Heart left ventricle (tissue), 13 donors: ENCODE measurements around the gene HLA-DOA.

Source experiments
- CTCF ChIP-seq, 12 donors: fragments of 200-600 bp; sonication (generic) in 4 of 12; IDR thresholded peaks; one replicate each; pipeline versions ENCODE4 v1.5.0 to v1.8.0; 2018 to 2022; ENCODE audit warnings: antibody characterized with exemption in 12 of 12, mild to moderate bottlenecking in 5 of 12
- POLR2A ChIP-seq, 2 donors: fragments of 450-650 bp; IDR thresholded peaks; one replicate each; pipeline ENCODE4 v1.6.1; 2017; ENCODE audit warnings: antibody characterized with exemption in 2 of 2, mild to moderate bottlenecking in 2 of 2, moderate library complexity in 2 of 2
- donor health status: ischemic (EF 13 %, LVEDD 7.1; RV severe dilation, severe dysfunction).
- donor health status: DM: no; HTN: yes; CAD: no.
- donor health status: DM: no; HTN: no; CAD: no.
- donor health status: ischemic (EF 25% LVEDD 6.9; RV normal size, moderate dysfunction).
- donor health status: ischemic (EF 25% LVEDD 5.7; RV mildly dilated, moderate dysfunction).
- donor health status: ischemic (EF 35%, LVEDD 5.7; RV mildly dilated, moderate dysfunction).
- donor health status: nonischemic (EF 11% LVEDD 7.7; RV severe dilation, severe dysfunction).
- donor health status: DM: yes; HTN: yes; CAD: no.
- donor health status: PGD.
- donor health status: ischemic (EF 29% LVEDD 5.4; RV normal size, mild dysfunction).
- donor health status: nonischemic (EF 23%, LVEDD 6.1; RV moderate dilation, normal function).

GRCh38 chr6:33050014-33050810, 40.8 kb upstream of the HLA-DOA start:
- TF ChIP-seq POLR2A (IDR thresholded peaks at IDR 0.05) (no peak), CTCF (IDR thresholded peaks at IDR 0.05) (no peak)
